Uterus (tissue), 2 donors: ENCODE measurements around the gene C20orf204.

Source experiments
- CTCF ChIP-seq, 4 experiments: fragments of 200-600 bp in 2 of 4; fragments of 450-650 bp in 2 of 4; sonication (generic) in 2 of 4; IDR thresholded peaks; one replicate each; pipeline ENCODE4 v1.5.1; 2016 to 2019; ENCODE audit warnings: antibody characterized with exemption in 4 of 4, mild to moderate bottlenecking in 2 of 4, moderate library complexity in 1 of 4
- POLR2A ChIP-seq, 2 donors: fragments of 450-650 bp; IDR thresholded peaks; one replicate each; pipeline ENCODE4 v1.6.1; 2016; ENCODE audit warnings: antibody characterized with exemption in 2 of 2, mild to moderate bottlenecking in 1 of 2, moderate library complexity in 1 of 2

GRCh38 chr20:64063389-64064144 is 27.6 kb downstream of the C20orf204 start:
- TF ChIP-seq CTCF (IDR thresholded peaks at IDR 0.05), result no peak
- no peak for TF ChIP-seq POLR2A (IDR thresholded peaks at IDR 0.05)
